IMR-90 (cell line): Measurements from ENCODE around the gene RPUSD4. TPM values are rescaled to one million over a fixed set of nuclear protein-coding genes. Genes with fewer than 3 reads are reported as not detected.

Experiments used
- ATAC-seq: fragments of 200-7000 bp; cut with Tn5 transposase; 2 replicates; pipeline ENCODE4 v1.9.1; 2020; ENCODE audit warnings: low read depth, mild to moderate bottlenecking, moderate library complexity
- BruUV-seq: library from RNA; stranded (reverse); fragments of 400-500 nt; replicated peaks from 2 replicates; lab custom pipeline; 2021; lab: Mats Ljungman, UMichigan
- CTCF ChIA-PET: fragments of 300-600 bp; formaldehyde crosslinking; extraction: SDS; loops from one replicate; lab custom pipeline; 2021; ENCODE audit warnings: antibody characterized with exemption; lab: Yijun Ruan, JAX
- POLR2A ChIA-PET: fragments of 300-600 bp; sonication (Branson Sonifier 250); formaldehyde crosslinking; loops from one replicate; lab custom pipeline; 2022; ENCODE audit warnings: antibody characterized with exemption; ENCODE audit not compliant: unreplicated experiment; lab: Charles Lee
- DNase-seq: peaks from one replicate; pipeline ENCODE4 v3.0.0; 2013
- H2AFZ ChIP-seq: replicated peaks from 2 replicates; pipeline ENCODE3; 2013; ENCODE audit warnings: low read length, mild to moderate bottlenecking; ENCODE audit not compliant: poor library complexity
- H2AK5ac ChIP-seq: 2 replicates; pipeline ENCODE4 v1.6.1; 2013; ENCODE audit warnings: low read depth, low read length, inconsistent platforms
- H2AK9ac ChIP-seq: replicated peaks from 2 replicates; pipeline ENCODE3; 2013; ENCODE audit warnings: mild to moderate bottlenecking, low read depth, low read length, moderate library complexity; ENCODE audit not compliant: poor library complexity
- H2BK120ac ChIP-seq: 2 replicates; pipeline ENCODE4 v1.6.1; 2013; ENCODE audit warnings: low read depth, low read length, inconsistent platforms
- H2BK15ac ChIP-seq: 3 replicates; pipeline ENCODE4 v1.6.1; 2013; ENCODE audit warnings: low read depth, low read length, inconsistent platforms
- H2BK20ac ChIP-seq: 2 replicates; pipeline ENCODE4 v1.6.1; 2013; ENCODE audit warnings: low read depth, mild to moderate bottlenecking, inconsistent platforms, low read length, moderate library complexity
- H2BK5ac ChIP-seq: 2 replicates; pipeline ENCODE4 v1.6.1; 2013; ENCODE audit warnings: mild to moderate bottlenecking, low read depth, low read length, inconsistent platforms; ENCODE audit not compliant: poor library complexity, severe bottlenecking
- H3K14ac ChIP-seq: replicated peaks from 2 replicates; pipeline ENCODE4 v1.6.1; 2013; ENCODE audit warnings: low read depth, low read length, inconsistent platforms
- H3K18ac ChIP-seq: 2 replicates; pipeline ENCODE4 v1.6.1; 2013; ENCODE audit warnings: low read depth, low read length, control low read depth
- H3K23ac ChIP-seq: 2 replicates; pipeline ENCODE4 v1.6.1; 2013; ENCODE audit warnings: low read depth, low read length, inconsistent platforms
- H3K27ac ChIP-seq: 2 replicates; pipeline ENCODE4 v1.5.1; 2013; ENCODE audit warnings: mild to moderate bottlenecking, control low read depth, low read length; ENCODE audit not compliant: insufficient read depth
- H3K27me3 ChIP-seq: 2 replicates; pipeline ENCODE4 v1.6.1; 2013; ENCODE audit warnings: low read length; ENCODE audit not compliant: control insufficient read depth, insufficient read depth
- H3K36me3 ChIP-seq: 2 replicates; pipeline ENCODE4 v1.6.1; 2013; ENCODE audit warnings: low read length, mixed read lengths; ENCODE audit not compliant: control insufficient read depth, insufficient read depth
- H3K4ac ChIP-seq: 2 replicates; pipeline ENCODE4 v1.6.1; 2013; ENCODE audit warnings: low read depth, low read length, inconsistent platforms
- H3K4me1 ChIP-seq: 2 replicates; pipeline ENCODE4 v1.6.1; 2013; ENCODE audit warnings: low read length, mixed read lengths; ENCODE audit not compliant: control insufficient read depth, insufficient read depth
- H3K4me2 ChIP-seq: 2 replicates; pipeline ENCODE4 v1.6.1; 2013; ENCODE audit warnings: low read depth, mild to moderate bottlenecking, control low read depth, low read length, moderate library complexity
- H3K4me3 ChIP-seq: 2 replicates; pipeline ENCODE4 v1.5.1; 2013; ENCODE audit warnings: low read depth, mild to moderate bottlenecking, control low read depth, low read length, moderate library complexity; ENCODE audit not compliant: insufficient read depth
- H3K56ac ChIP-seq: 2 replicates; pipeline ENCODE4 v1.6.1; 2013; ENCODE audit warnings: low read length, inconsistent platforms; ENCODE audit not compliant: insufficient read depth; ENCODE audit errors: extremely low read depth
- H3K79me1 ChIP-seq, 2 experiments: 2 replicates each; pipeline ENCODE4 v1.6.1; 2013; ENCODE audit warnings: low read length in 2 of 2, inconsistent platforms in 1 of 2, low read depth in 1 of 2
- H3K9ac ChIP-seq: 2 replicates; pipeline ENCODE4 v1.6.1; 2013; ENCODE audit warnings: low read depth, low read length, control low read depth
- H3K9me1 ChIP-seq: 2 replicates; pipeline ENCODE4 v1.6.1; 2013; ENCODE audit warnings: low read length, inconsistent platforms; ENCODE audit not compliant: insufficient read depth
- H3K9me3 ChIP-seq: 2 replicates; pipeline ENCODE4 v1.6.1; 2013; ENCODE audit warnings: low read length; ENCODE audit not compliant: control insufficient read depth, insufficient read depth
- H4K20me1 ChIP-seq: 2 replicates; pipeline ENCODE4 v1.6.1; 2013; ENCODE audit warnings: low read length, inconsistent platforms; ENCODE audit not compliant: insufficient read depth
- H4K5ac ChIP-seq: 2 replicates; pipeline ENCODE4 v1.6.1; 2013; ENCODE audit warnings: mild to moderate bottlenecking, low read depth, low read length, control low read depth
- H4K8ac ChIP-seq, 2 experiments: 2 replicates each; pipeline ENCODE4 v1.6.1; 2013; ENCODE audit warnings: low read depth in 2 of 2, low read length in 2 of 2, control low read depth in 1 of 2, inconsistent platforms in 1 of 2
- H4K91ac ChIP-seq: 2 replicates; pipeline ENCODE4 v1.6.1; 2013; ENCODE audit warnings: low read depth, low read length, inconsistent platforms; ENCODE audit not compliant: insufficient read depth
- BHLHE40 ChIP-seq: fragments of 150-350 bp; IDR thresholded peaks from 2 replicates; pipeline ENCODE4 v1.6.1; 2016; ENCODE audit warnings: mild to moderate bottlenecking, low read depth, low read length
- CEBPB ChIP-seq: IDR thresholded peaks from 2 replicates; pipeline ENCODE4 v1.6.1; 2012; ENCODE audit warnings: low read depth, low read length, improper control_type of control experiment
- CHD1 ChIP-seq: IDR thresholded peaks from 2 replicates; pipeline ENCODE4 v1.6.1; 2012; ENCODE audit warnings: low read depth, low read length, improper control_type of control experiment
- FOS ChIP-seq: fragments of 150-350 bp; IDR thresholded peaks from 2 replicates; pipeline ENCODE4 v1.6.1; 2016; ENCODE audit warnings: low read depth, low read length
- MAFK ChIP-seq: IDR thresholded peaks from 2 replicates; pipeline ENCODE4 v1.6.1; 2012; ENCODE audit warnings: low read depth, low read length, improper control_type of control experiment
- MAZ ChIP-seq: IDR thresholded peaks from 2 replicates; pipeline ENCODE4 v1.6.1; 2012; ENCODE audit warnings: low read depth, mild to moderate bottlenecking, low read length, improper control_type of control experiment, moderate library complexity, borderline replicate concordance
- MXI1 ChIP-seq: IDR thresholded peaks from 2 replicates; pipeline ENCODE4 v1.6.1; 2012; ENCODE audit warnings: low read depth, mild to moderate bottlenecking, low read length, moderate library complexity, borderline replicate concordance
- NFE2L2 ChIP-seq: fragments of 150-350 bp; IDR thresholded peaks from 2 replicates; pipeline ENCODE4 v1.6.1; 2016; ENCODE audit warnings: low read depth, mild to moderate bottlenecking, low read length
- POLR2A ChIP-seq: IDR thresholded peaks from 2 replicates; pipeline ENCODE4 v1.6.1; 2012; ENCODE audit warnings: mild to moderate bottlenecking, low read depth, low read length
- RAD21 ChIP-seq: IDR thresholded peaks from 2 replicates; pipeline ENCODE4 v1.6.1; 2012; ENCODE audit warnings: low read length, improper control_type of control experiment
- RCOR1 ChIP-seq: IDR thresholded peaks from 2 replicates; pipeline ENCODE4 v1.6.1; 2012; ENCODE audit warnings: mild to moderate bottlenecking, low read length, improper control_type of control experiment; ENCODE audit not compliant: insufficient replicate concordance
- RFX5 ChIP-seq: IDR thresholded peaks from 2 replicates; pipeline ENCODE4 v1.8.0; 2012; ENCODE audit warnings: low read depth, mild to moderate bottlenecking, low read length, moderate library complexity
- SMC3 ChIP-seq: fragments of 150-350 bp; IDR thresholded peaks from 2 replicates; pipeline ENCODE4 v1.6.1; 2016; ENCODE audit warnings: low read depth, mild to moderate bottlenecking, antibody characterized with exemption, low read length, moderate library complexity
- dilution Hi-C: fragments of 300-500 bp; cut with HindIII; formaldehyde crosslinking; loops from one replicate; pipeline ENCODE4 v1.14.3; 2018; ENCODE audit warnings: low sequenced_read_pairs; ENCODE audit not compliant: unreplicated experiment
- in situ Hi-C: fragments of 300-500 bp; cut with MboI; formaldehyde crosslinking; loops from 3 replicates; pipeline ENCODE4 v1.14.3; 2019; ENCODE audit warnings: low sequenced_read_pairs, inconsistent platforms, mixed read lengths
- intact Hi-C: fragments of 100-400 bp; cut with micrococcal nuclease; formaldehyde crosslinking; loops from 2 replicates; pipeline ENCODE4 v1.10.0; 2022
- polyA plus RNA-seq, 3 experiments: library from polyadenylated mRNA; depleted of rRNA; stranded (reverse); fragments of >200 nt; gene quantifications; 2 replicates each; pipeline ENCODE4 v1.2.3, GENCODE V29; 2012; ENCODE audit warnings: low replicate concordance in 1 of 3
- total RNA-seq: library from RNA; depleted of rRNA; stranded (reverse); fragments of >200 nt; gene quantifications from 2 replicates; pipeline ENCODE4 v1.2.3, GENCODE V29; 2012
- TF ChIP-seq, protein P1 (sequence below): fragments of 150-350 bp; IDR thresholded peaks from 2 replicates; pipeline ENCODE4 v1.6.1; 2016; ENCODE audit warnings: low read depth, mild to moderate bottlenecking, low read length, moderate library complexity, borderline replicate concordance
- TF ChIP-seq, protein P2 (sequence below): fragments of 150-350 bp; IDR thresholded peaks from 2 replicates; pipeline ENCODE4 v1.6.1; 2017; ENCODE audit warnings: mild to moderate bottlenecking, antibody characterized with exemption, low read length, low read depth
- TF ChIP-seq, protein P3 (sequence below): conservative IDR thresholded peaks from 2 replicates; pipeline ENCODE4 v1.5.1; 2012; ENCODE audit warnings: mild to moderate bottlenecking, low read depth, low read length, improper control_type of control experiment

Gene RPUSD4
- total and polyA plus RNA-seq, 2 of the 4 experiments (the other 2 are of a cell fraction), result 22.1 to 30.6 TPM

DNA sequence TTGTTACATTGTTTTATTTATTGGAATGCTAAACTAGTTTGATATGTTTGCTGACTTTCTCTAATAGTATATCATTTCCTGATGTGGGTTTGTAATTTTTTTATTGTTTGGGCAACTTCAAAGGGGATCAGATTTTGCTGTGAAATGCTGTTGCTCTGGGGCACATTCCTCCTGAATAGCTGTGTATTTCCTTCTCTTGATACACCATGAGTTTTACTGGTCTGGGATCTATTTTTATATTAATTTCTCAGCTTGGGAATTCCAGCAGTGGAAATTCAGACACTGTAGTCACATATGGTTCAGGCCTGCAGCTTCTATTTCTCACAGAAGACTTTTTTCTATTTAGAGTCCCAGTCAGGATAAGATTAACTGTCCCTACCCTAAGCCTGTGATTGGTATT lies 58.9 kb downstream of the RPUSD4 start:
- no TSS peak for BruUV-seq
- no peaks in the 10 kb centered on the region; the same call in 1 of the 2 replicates for H4K20me1 ChIP-seq

More for the DNA sequence above, 58.9 kb downstream of the RPUSD4 start:
- no peak overlapping the region for H2BK5ac ChIP-seq
- H3K9me1 ChIP-seq, result no peaks in the 10 kb centered on the region; the same call in 1 of the 2 replicates
- TF ChIP-seq SMC3 (no peak), RFX5 (no peak), CEBPB (no peak), FOS (no peak), MAZ (no peak), RCOR1 (no peak), POLR2A (no peak), NFE2L2 (no peak), CHD1 (no peak), RAD21 (no peak), BHLHE40 (no peak), MXI1 (no peak), MAFK (no peak)
- TF ChIP-seq, protein P1, sequence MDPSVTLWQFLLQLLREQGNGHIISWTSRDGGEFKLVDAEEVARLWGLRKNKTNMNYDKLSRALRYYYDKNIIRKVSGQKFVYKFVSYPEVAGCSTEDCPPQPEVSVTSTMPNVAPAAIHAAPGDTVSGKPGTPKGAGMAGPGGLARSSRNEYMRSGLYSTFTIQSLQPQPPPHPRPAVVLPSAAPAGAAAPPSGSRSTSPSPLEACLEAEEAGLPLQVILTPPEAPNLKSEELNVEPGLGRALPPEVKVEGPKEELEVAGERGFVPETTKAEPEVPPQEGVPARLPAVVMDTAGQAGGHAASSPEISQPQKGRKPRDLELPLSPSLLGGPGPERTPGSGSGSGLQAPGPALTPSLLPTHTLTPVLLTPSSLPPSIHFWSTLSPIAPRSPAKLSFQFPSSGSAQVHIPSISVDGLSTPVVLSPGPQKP, result no peak
- TF ChIP-seq, protein P2, sequence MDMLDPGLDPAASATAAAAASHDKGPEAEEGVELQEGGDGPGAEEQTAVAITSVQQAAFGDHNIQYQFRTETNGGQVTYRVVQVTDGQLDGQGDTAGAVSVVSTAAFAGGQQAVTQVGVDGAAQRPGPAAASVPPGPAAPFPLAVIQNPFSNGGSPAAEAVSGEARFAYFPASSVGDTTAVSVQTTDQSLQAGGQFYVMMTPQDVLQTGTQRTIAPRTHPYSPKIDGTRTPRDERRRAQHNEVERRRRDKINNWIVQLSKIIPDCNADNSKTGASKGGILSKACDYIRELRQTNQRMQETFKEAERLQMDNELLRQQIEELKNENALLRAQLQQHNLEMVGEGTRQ, result no peak
- TF ChIP-seq, protein P3, sequence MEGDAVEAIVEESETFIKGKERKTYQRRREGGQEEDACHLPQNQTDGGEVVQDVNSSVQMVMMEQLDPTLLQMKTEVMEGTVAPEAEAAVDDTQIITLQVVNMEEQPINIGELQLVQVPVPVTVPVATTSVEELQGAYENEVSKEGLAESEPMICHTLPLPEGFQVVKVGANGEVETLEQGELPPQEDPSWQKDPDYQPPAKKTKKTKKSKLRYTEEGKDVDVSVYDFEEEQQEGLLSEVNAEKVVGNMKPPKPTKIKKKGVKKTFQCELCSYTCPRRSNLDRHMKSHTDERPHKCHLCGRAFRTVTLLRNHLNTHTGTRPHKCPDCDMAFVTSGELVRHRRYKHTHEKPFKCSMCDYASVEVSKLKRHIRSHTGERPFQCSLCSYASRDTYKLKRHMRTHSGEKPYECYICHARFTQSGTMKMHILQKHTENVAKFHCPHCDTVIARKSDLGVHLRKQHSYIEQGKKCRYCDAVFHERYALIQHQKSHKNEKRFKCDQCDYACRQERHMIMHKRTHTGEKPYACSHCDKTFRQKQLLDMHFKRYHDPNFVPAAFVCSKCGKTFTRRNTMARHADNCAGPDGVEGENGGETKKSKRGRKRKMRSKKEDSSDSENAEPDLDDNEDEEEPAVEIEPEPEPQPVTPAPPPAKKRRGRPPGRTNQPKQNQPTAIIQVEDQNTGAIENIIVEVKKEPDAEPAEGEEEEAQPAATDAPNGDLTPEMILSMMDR, result no peak
- no peak for ATAC-seq
- no peaks in the 10 kb centered on the region for H3K79me1 ChIP-seq
- H2BK120ac ChIP-seq, result no peak overlapping the region
- no peaks in the 10 kb centered on the region for H3K36me3 ChIP-seq
- dilution Hi-C loops, result no loop called here
- DNase-seq, result no peak
- ChIA-PET CTCF (no interaction called here), POLR2A (no interaction called here)
- H3K4me1 ChIP-seq, result peaks cover 13% of the 10 kb centered on the region
- no peak overlapping the region for H2AK5ac ChIP-seq
- H4K91ac ChIP-seq, result no peak overlapping the region
- H4K5ac ChIP-seq, result no peak overlapping the region
- H2BK15ac ChIP-seq, result no peak overlapping the region
- H3K23ac ChIP-seq, result no peak overlapping the region
- no peak overlapping the region for H3K4ac ChIP-seq
- no peak overlapping the region for H2AFZ ChIP-seq
- H3K4me3 ChIP-seq, result no peak overlapping the region
- peaks cover 9% of the 10 kb centered on the region for H3K9me3 ChIP-seq
- no peak overlapping the region for H4K8ac ChIP-seq
- no peak overlapping the region for H3K14ac ChIP-seq
- peaks cover 58% of the 10 kb centered on the region for H3K27me3 ChIP-seq
- H3K4me2 ChIP-seq, result no peak overlapping the region
- in situ Hi-C loops, result no loop called here
- H3K27ac ChIP-seq, result no peak overlapping the region
- no peak overlapping the region for H2AK9ac ChIP-seq
- no peak overlapping the region for H3K18ac ChIP-seq
- H3K9ac ChIP-seq, result no peak overlapping the region
- intact Hi-C loops, result no loop called here
- H2BK20ac ChIP-seq, result no peak overlapping the region
- no peak overlapping the region for H3K56ac ChIP-seq
